Measurements from ENCODE around the gene DOCK4. TPM values are rescaled to one million over a fixed set of nuclear protein-coding genes. Genes with fewer than 3 reads are reported as not detected.

The DOCK4 gene
- total RNA-seq, 2 experiments from 2014 or later, result 1.4 to 1.7 TPM

- no peaks in the 10 kb centered on the region for H3K9me3 Mint-ChIP-seq
- H3K4me3 Mint-ChIP-seq, result peak overlapping the region; percentile 93
- H3K4me1 Mint-ChIP-seq, result peaks cover 22% of the 10 kb centered on the region
- POLR2A ChIA-PET, result no interaction called here
- ATAC-seq (ENCODE audit: low read depth) (no peak), DNase-seq (no peak)
- peaks cover 1% of the 10 kb centered on the region for H3K36me3 Mint-ChIP-seq
- H3K27me3 Mint-ChIP-seq, result peaks cover 25% of the 10 kb centered on the region
- H3K27ac Mint-ChIP-seq, result peak overlapping the region; percentile 89
Measured at GRCh38 chr7:112207765-112208164, 1.6 kb upstream of the DOCK4 start.

GRCh38 chr7:112206991-112207592, 893 bp upstream of the DOCK4 start:
- Mint-ChIP-seq H3K4me1 (peaks cover 22% of the 10 kb centered on the region), H3K27me3 (peaks cover 27% of the 10 kb centered on the region), H3K27ac (peak overlapping the region; percentile 89), H3K36me3 (peaks cover 1% of the 10 kb centered on the region), H3K4me3 (peak overlapping the region; percentile 93), H3K9me3 (no peaks in the 10 kb centered on the region)
- ATAC-seq (ENCODE audit: low read depth) (no peak), DNase-seq (no peak)
- POLR2A ChIA-PET, result interaction anchor here (1.2 to 3.5 kb wide), 2 partner anchors 244 to 645 kb away, joined by 3 to 21 read pairs; partner anchors contain the start of genes IFRD1 and IMMP2L

- Mint-ChIP-seq H3K4me1 (peaks cover 20% of the 10 kb centered on the region), H3K36me3 (peaks cover 1% of the 10 kb centered on the region), H3K27me3 (peaks cover 34% of the 10 kb centered on the region), H3K4me3 (peak overlapping the region; percentile 93), H3K27ac (no peak overlapping the region), H3K9me3 (no peaks in the 10 kb centered on the region)
- DNase-seq (peak; percentile 59), ATAC-seq (ENCODE audit: low read depth) (peak; percentile 2)
- POLR2A ChIA-PET, result interaction anchor here (0.7 to 3.5 kb wide), 2 partner anchors 34 to 245 kb away, joined by 3 to 21 read pairs; partner anchors contain the start of gene IFRD1
Measured at GRCh38 chr7:112205343-112206237, 609 bp downstream of the DOCK4 start.

- POLR2A ChIA-PET, result interaction anchor here (1.0 to 3.5 kb wide), 2 partner anchors 22 to 246 kb away, joined by 3 to 21 read pairs; partner anchors contain the start of gene IFRD1
- H3K27ac Mint-ChIP-seq, result no peak overlapping the region
- no peaks in the 10 kb centered on the region for H3K9me3 Mint-ChIP-seq
- H3K36me3 Mint-ChIP-seq, result peaks cover 1% of the 10 kb centered on the region
- ATAC-seq (ENCODE audit: low read depth), result no peak
- no peak for DNase-seq
- H3K27me3 Mint-ChIP-seq, result peaks cover 39% of the 10 kb centered on the region
- peak overlapping the region; percentile 93 for H3K4me3 Mint-ChIP-seq
- peaks cover 20% of the 10 kb centered on the region for H3K4me1 Mint-ChIP-seq
Measured at GRCh38 chr7:112204499-112205342, 1.5 kb downstream of the DOCK4 start.

GRCh38 chr7:112203365-112203739, 2.8 kb downstream of the DOCK4 start:
- ATAC-seq (ENCODE audit: low read depth), result no peak
- Mint-ChIP-seq H3K36me3 (peaks cover 1% of the 10 kb centered on the region), H3K27ac (no peak overlapping the region), H3K4me3 (peak overlapping the region; percentile 28), H3K27me3 (peaks cover 42% of the 10 kb centered on the region), H3K9me3 (no peaks in the 10 kb centered on the region), H3K4me1 (peaks cover 20% of the 10 kb centered on the region)
- DNase-seq, result no peak
- POLR2A ChIA-PET, result interaction anchor here (1.0 kb wide), 1 partner anchor 21 kb away, joined by 3 read pairs; no protein-coding TSS in a partner anchor

GRCh38 chr7:112202816-112203215, 3.4 kb downstream of the DOCK4 start:
- no peak overlapping the region for H3K4me3 Mint-ChIP-seq
- H3K36me3 Mint-ChIP-seq, result peaks cover 1% of the 10 kb centered on the region
- no peak for ATAC-seq (ENCODE audit: low read depth)
- H3K27me3 Mint-ChIP-seq, result peaks cover 43% of the 10 kb centered on the region
- DNase-seq, result no peak
- H3K27ac Mint-ChIP-seq, result no peak overlapping the region
- POLR2A ChIA-PET, result no interaction called here
- H3K9me3 Mint-ChIP-seq, result no peaks in the 10 kb centered on the region
- H3K4me1 Mint-ChIP-seq, result peaks cover 19% of the 10 kb centered on the region

- H3K9me3 Mint-ChIP-seq, result no peaks in the 10 kb centered on the region
- H3K4me3 Mint-ChIP-seq, result no peak overlapping the region
- peaks cover 19% of the 10 kb centered on the region for H3K4me1 Mint-ChIP-seq
- ATAC-seq (ENCODE audit: low read depth), result no peak
- no peak for DNase-seq
- no peak overlapping the region for H3K27ac Mint-ChIP-seq
- peaks cover 1% of the 10 kb centered on the region for H3K36me3 Mint-ChIP-seq
- POLR2A ChIA-PET, result no interaction called here
- peaks cover 45% of the 10 kb centered on the region for H3K27me3 Mint-ChIP-seq
Measured at GRCh38 chr7:112201839-112202238, 4.4 kb downstream of the DOCK4 start.

- no peaks in the 10 kb centered on the region for H3K36me3 Mint-ChIP-seq
- no peak overlapping the region for H3K4me3 Mint-ChIP-seq
- no peaks in the 10 kb centered on the region for H3K9me3 Mint-ChIP-seq
Measured at GRCh38 chr7:112201411-112201810, 4.8 kb downstream of the DOCK4 start.

GRCh38 chr7:112199672-112200071, 6.5 kb downstream of the DOCK4 start:
- no peaks in the 10 kb centered on the region for H3K9me3 Mint-ChIP-seq
- no peak overlapping the region for H3K27ac Mint-ChIP-seq
- H3K27me3 Mint-ChIP-seq, result peaks cover 48% of the 10 kb centered on the region
- peaks cover 11% of the 10 kb centered on the region for H3K4me1 Mint-ChIP-seq
- DNase-seq (no peak), ATAC-seq (ENCODE audit: low read depth) (no peak)
- POLR2A ChIA-PET, result no interaction called here
- H3K36me3 Mint-ChIP-seq, result no peaks in the 10 kb centered on the region
- H3K4me3 Mint-ChIP-seq, result no peak overlapping the region

More at GRCh38 chr7:112201411-112201810, 4.8 kb downstream of the DOCK4 start:
- Mint-ChIP-seq H3K27me3 (peaks cover 47% of the 10 kb centered on the region), H3K4me1 (peaks cover 19% of the 10 kb centered on the region), H3K27ac (no peak overlapping the region)
- POLR2A ChIA-PET, result no interaction called here
- ATAC-seq (ENCODE audit: low read depth), result no peak
- DNase-seq, result no peak

- POLR2A ChIA-PET, result no interaction called here
- DNase-seq (no peak), ATAC-seq (ENCODE audit: low read depth) (no peak)
- Mint-ChIP-seq H3K27me3 (peaks cover 44% of the 10 kb centered on the region), H3K9me3 (no peaks in the 10 kb centered on the region), H3K27ac (no peak overlapping the region), H3K4me3 (no peak overlapping the region), H3K36me3 (no peaks in the 10 kb centered on the region), H3K4me1 (peaks cover 7% of the 10 kb centered on the region)
Measured at GRCh38 chr7:112199035-112199655, 7.1 kb downstream of the DOCK4 start.

GRCh38 chr7:112197322-112197721, 8.9 kb downstream of the DOCK4 start:
- no peaks in the 10 kb centered on the region for H3K9me3 Mint-ChIP-seq
- H3K4me1 Mint-ChIP-seq, result no peaks in the 10 kb centered on the region
- POLR2A ChIA-PET, result no interaction called here
- no peak overlapping the region for H3K27ac Mint-ChIP-seq
- no peak for ATAC-seq (ENCODE audit: low read depth)
- H3K27me3 Mint-ChIP-seq, result peaks cover 45% of the 10 kb centered on the region
- no peak overlapping the region for H3K4me3 Mint-ChIP-seq
- DNase-seq, result no peak
- no peaks in the 10 kb centered on the region for H3K36me3 Mint-ChIP-seq

GRCh38 chr7:112195717-112196116, 10.5 kb downstream of the DOCK4 start:
- no peak for ATAC-seq (ENCODE audit: low read depth)
- no peaks in the 10 kb centered on the region for H3K4me1 Mint-ChIP-seq
- peaks cover 38% of the 10 kb centered on the region for H3K27me3 Mint-ChIP-seq
- H3K9me3 Mint-ChIP-seq, result no peaks in the 10 kb centered on the region
- DNase-seq, result no peak
- H3K4me3 Mint-ChIP-seq, result no peak overlapping the region
- H3K36me3 Mint-ChIP-seq, result no peaks in the 10 kb centered on the region
- no peak overlapping the region for H3K27ac Mint-ChIP-seq
- POLR2A ChIA-PET, result no interaction called here

Data from activated naive CD8-positive, alpha-beta T cell treated with anti-CD3 and anti-CD28 coated beads, Interleukin-2, amount 10 ng/mL, durations not matched to agents 7 days and 5 days (primary cell).